OCI-LY1 (cell line): Measurements from ENCODE around the gene RADIL.

Experiments
- H2AFZ ChIP-seq: fragments of 200-600 bp; sonication (generic), shearing (Covaris generic); 2 replicates; pipeline ENCODE4 v1.6.0; 2014; ENCODE audit warnings: antibody characterized with exemption, mild to moderate bottlenecking, low read length
- H3F3A ChIP-seq: fragments of 200-600 bp; sonication (generic), shearing (Covaris generic); 2 replicates; pipeline ENCODE4 v1.6.0; 2014; ENCODE audit warnings: mild to moderate bottlenecking, antibody characterized with exemption, low read length, moderate library complexity; ENCODE audit not compliant: insufficient read depth
- H3K27ac ChIP-seq: fragments of 200-600 bp; sonication (generic); 2 replicates; pipeline ENCODE4 v1.5.1; 2014; ENCODE audit warnings: low read length, mixed run types, mild to moderate bottlenecking, low read depth; ENCODE audit not compliant: poor library complexity, severe bottlenecking
- H3K27me3 ChIP-seq: fragments of 200-600 bp; sonication (generic); 2 replicates; pipeline ENCODE4 v1.6.0; 2014; ENCODE audit warnings: antibody characterized with exemption, mild to moderate bottlenecking, low read length, moderate library complexity; ENCODE audit not compliant: insufficient read depth
- H3K36me3 ChIP-seq: fragments of 200-600 bp; sonication (generic); 2 replicates; pipeline ENCODE4 v1.6.1; 2014; ENCODE audit warnings: mild to moderate bottlenecking, antibody characterized with exemption, low read length, moderate library complexity, mixed read lengths; ENCODE audit not compliant: insufficient read depth
- H3K4me1 ChIP-seq: fragments of 200-600 bp; sonication (generic); 2 replicates; pipeline ENCODE4 v1.5.1; 2014; ENCODE audit warnings: mild to moderate bottlenecking, low read length, moderate library complexity; ENCODE audit not compliant: insufficient read depth, severe bottlenecking
- H3K4me2 ChIP-seq: fragments of 200-600 bp; sonication (generic), shearing (Covaris generic); 2 replicates; pipeline ENCODE4 v1.6.1; 2014; ENCODE audit warnings: low read length
- H3K4me3 ChIP-seq: fragments of 200-600 bp; sonication (generic); 2 replicates; pipeline ENCODE4 v1.5.1; 2014; ENCODE audit warnings: low read length, low read depth, mild to moderate bottlenecking, mixed read lengths; ENCODE audit not compliant: poor library complexity, severe bottlenecking
- H3K79me2 ChIP-seq: fragments of 200-600 bp; shearing (Covaris generic); 2 replicates; pipeline ENCODE4 v1.6.1; 2016; ENCODE audit warnings: mixed run types, low read length, mixed read lengths; ENCODE audit not compliant: insufficient read depth
- H3K9ac ChIP-seq: fragments of 200-600 bp; sonication (generic), shearing (Covaris generic); 2 replicates; pipeline ENCODE4 v1.6.1; 2014; ENCODE audit warnings: mild to moderate bottlenecking, low read length, mixed read lengths
- H3K9me2 ChIP-seq: fragments of 200-600 bp; sonication (generic), shearing (Covaris generic); 2 replicates; pipeline ENCODE4 v1.6.1; 2014; ENCODE audit warnings: low read depth, mild to moderate bottlenecking, low read length, mixed read lengths
- H3K9me3 ChIP-seq: fragments of 200-600 bp; shearing (Covaris generic); 2 replicates; pipeline ENCODE4 v1.6.1; 2014; ENCODE audit warnings: low read length, mixed read lengths
- H4K20me1 ChIP-seq: fragments of 200-600 bp; sonication (generic), shearing (Covaris generic); 2 replicates; pipeline ENCODE4 v1.6.0; 2016; ENCODE audit warnings: mild to moderate bottlenecking, low read length; ENCODE audit not compliant: insufficient read depth
- EZH2 ChIP-seq: fragments of 200-600 bp; sonication (generic), shearing (Covaris generic); IDR thresholded peaks from 2 replicates; pipeline ENCODE4 v1.8.0; 2017; ENCODE audit warnings: borderline replicate concordance, mixed run types, mild to moderate bottlenecking, antibody characterized with exemption, low read length, moderate library complexity, mixed read lengths
- TF ChIP-seq, protein P1 (sequence below): fragments of 200-600 bp; sonication (generic), shearing (Covaris generic); IDR thresholded peaks from 2 replicates; pipeline ENCODE4 v1.5.1; 2017; ENCODE audit warnings: mild to moderate bottlenecking, antibody characterized with exemption, low read length, moderate library complexity, mixed read lengths

Gene RADIL

DNA sequence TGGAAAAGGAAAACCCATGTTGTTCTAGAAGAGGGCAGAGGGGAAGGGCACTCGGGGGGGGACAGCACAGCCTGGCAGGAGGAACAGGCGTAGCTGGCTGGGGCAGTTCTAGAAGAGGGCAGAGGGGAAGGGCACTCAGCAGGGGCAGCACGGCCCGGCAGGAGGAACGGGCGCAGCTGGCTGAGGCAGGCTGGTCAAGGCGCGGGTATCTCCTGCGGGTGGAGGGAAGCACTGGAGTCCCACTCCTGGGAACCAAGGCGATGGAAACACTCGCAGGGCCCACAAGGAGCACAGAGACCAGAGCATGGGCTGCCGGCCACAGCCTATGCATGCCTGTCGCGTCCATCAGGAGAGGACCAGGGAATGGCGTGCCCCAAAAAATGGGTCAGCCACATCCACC, 58.4 kb downstream of the RADIL start:
- Histone ChIP-seq H3K79me2 (no peaks in the 10 kb centered on the region), H2AFZ (no peak overlapping the region), H3F3A (no peaks in the 10 kb centered on the region), H3K36me3 (no peaks in the 10 kb centered on the region), H3K4me2 (no peak overlapping the region), H4K20me1 (no peaks in the 10 kb centered on the region), H3K4me1 (no peaks in the 10 kb centered on the region), H3K4me3 (no peak overlapping the region), H3K9me2 (no peaks in the 10 kb centered on the region), H3K27ac (no peak overlapping the region), H3K9me3 (no peaks in the 10 kb centered on the region), H3K27me3 (no peaks in the 10 kb centered on the region), H3K9ac (no peak overlapping the region)
- no peak for TF ChIP-seq EZH2
- TF ChIP-seq, protein P1, sequence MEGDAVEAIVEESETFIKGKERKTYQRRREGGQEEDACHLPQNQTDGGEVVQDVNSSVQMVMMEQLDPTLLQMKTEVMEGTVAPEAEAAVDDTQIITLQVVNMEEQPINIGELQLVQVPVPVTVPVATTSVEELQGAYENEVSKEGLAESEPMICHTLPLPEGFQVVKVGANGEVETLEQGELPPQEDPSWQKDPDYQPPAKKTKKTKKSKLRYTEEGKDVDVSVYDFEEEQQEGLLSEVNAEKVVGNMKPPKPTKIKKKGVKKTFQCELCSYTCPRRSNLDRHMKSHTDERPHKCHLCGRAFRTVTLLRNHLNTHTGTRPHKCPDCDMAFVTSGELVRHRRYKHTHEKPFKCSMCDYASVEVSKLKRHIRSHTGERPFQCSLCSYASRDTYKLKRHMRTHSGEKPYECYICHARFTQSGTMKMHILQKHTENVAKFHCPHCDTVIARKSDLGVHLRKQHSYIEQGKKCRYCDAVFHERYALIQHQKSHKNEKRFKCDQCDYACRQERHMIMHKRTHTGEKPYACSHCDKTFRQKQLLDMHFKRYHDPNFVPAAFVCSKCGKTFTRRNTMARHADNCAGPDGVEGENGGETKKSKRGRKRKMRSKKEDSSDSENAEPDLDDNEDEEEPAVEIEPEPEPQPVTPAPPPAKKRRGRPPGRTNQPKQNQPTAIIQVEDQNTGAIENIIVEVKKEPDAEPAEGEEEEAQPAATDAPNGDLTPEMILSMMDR: no peak

DNA sequence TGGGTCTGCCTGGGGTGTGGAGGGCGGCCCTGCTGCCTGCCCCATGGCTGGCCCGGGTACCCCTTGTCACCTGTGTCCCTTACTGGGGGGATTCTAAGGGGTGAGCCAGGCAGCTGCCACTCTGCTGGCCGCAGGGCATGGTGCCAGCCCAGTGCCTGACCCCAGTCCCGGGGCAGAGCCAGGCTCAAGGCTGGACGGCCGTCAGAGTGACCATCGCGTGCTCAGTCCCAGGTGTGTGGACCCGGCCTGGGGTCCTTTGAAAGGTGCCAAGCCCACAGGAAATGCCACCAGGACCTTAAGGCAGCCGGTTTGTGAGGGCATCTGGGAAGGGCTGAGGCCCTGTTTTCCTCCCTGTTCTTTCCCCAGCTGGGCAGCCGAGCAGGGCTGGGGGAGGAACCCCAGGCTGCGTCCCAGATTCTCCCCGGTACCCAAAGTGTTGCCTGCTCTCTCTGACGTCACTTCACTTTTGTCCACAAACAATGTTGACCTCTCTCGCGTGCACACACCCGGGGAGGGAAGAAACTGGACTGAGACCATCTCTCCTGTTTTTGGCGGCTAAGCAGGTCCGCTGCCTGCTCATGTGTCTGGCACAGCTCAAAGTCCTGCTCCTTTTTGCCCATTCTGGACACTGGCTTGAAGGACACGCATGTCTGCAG, 59.3 kb downstream of the RADIL start:
- H3F3A ChIP-seq: no peaks in the 10 kb centered on the region
- H3K9ac ChIP-seq: no peak overlapping the region

DNA sequence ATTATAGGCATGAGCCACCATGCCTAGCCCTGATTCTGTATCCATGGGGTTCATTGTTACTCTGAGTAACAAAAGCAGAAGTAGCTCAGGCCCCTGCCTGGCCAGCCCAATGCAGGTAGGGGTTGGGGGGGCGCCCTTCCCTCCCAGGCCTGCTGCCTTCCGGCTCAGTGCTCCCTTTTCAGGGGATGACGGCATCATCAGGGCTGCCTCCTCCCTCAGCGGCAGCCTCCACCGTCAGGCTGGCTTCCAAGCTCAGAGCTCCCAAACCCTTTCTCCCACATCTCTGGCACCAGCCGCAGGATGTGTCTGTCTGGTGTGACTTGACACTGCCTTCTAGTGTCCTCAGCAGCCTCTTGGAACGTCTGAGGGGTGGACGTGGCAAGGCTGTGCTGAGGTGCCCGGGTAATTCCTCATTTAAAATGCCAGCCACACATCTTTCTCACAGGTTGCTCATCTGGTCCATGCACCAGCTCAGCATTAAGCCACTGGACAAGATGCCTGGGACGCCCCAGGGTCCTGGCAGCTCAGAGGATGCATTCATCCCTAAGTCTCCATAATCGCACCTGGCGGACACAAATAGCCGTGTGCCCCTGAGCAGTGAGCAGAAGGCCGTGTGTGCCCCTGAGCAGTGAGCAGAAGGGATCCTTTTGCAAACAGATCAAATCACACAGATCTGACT, 59.9 kb downstream of the RADIL start:
- Histone ChIP-seq H3K79me2 (no peaks in the 10 kb centered on the region), H3K4me1 (no peaks in the 10 kb centered on the region), H3K4me2 (no peak overlapping the region), H3K27ac (no peak overlapping the region), H3K9ac (no peak overlapping the region), H3K4me3 (no peak overlapping the region), H3K9me2 (no peaks in the 10 kb centered on the region), H3K27me3 (no peaks in the 10 kb centered on the region), H3K36me3 (no peaks in the 10 kb centered on the region), H3F3A (no peaks in the 10 kb centered on the region), H2AFZ (no peak overlapping the region), H3K9me3 (no peaks in the 10 kb centered on the region), H4K20me1 (no peaks in the 10 kb centered on the region)
- TF ChIP-seq, protein P1: no peak

More for the DNA sequence above, 59.3 kb downstream of the RADIL start:
- no peak overlapping the region for H3K27ac ChIP-seq
- H3K4me2 ChIP-seq: no peak overlapping the region
- no peaks in the 10 kb centered on the region for H3K79me2 ChIP-seq
- no peak overlapping the region for H3K4me3 ChIP-seq
- no peaks in the 10 kb centered on the region for H3K36me3 ChIP-seq
- H3K9me3 ChIP-seq: no peaks in the 10 kb centered on the region
- no peak overlapping the region for H2AFZ ChIP-seq
- no peaks in the 10 kb centered on the region for H3K27me3 ChIP-seq
- no peaks in the 10 kb centered on the region for H3K4me1 ChIP-seq
- no peak for TF ChIP-seq EZH2
- TF ChIP-seq, protein P1: no peak
- no peaks in the 10 kb centered on the region for H4K20me1 ChIP-seq
- no peaks in the 10 kb centered on the region for H3K9me2 ChIP-seq
